ENCODE measurements around the gene DIO2. TPM values are rescaled to one million over a fixed set of nuclear protein-coding genes. Genes with fewer than 3 reads are reported as not detected.

Gene DIO2
- total RNA-seq, 1 experiment from 2014 or later, result 48.2 TPM

DNA sequence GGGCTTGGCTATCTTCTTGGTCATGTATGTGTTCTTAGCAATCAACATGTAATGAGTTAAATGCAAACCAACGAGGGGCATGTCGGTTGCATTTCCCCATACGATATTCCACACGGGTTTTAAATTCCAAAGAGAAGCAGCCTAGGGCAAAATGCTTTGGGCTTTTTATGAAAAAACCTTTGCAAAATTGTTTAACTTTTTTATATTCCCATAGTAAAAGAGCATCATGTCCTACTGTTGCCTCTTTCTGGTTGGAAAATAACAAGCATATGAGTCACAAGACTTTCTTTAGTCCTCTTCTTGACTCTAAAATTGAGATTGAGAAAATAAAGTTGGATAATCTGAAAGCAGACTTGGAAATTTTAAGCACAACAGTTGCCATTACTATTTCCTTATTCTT lies 3.8 kb upstream of the DIO2 start:
- H2AFZ ChIP-seq, result no peak overlapping the region
- no peak for TF ChIP-seq EZH2 (IDR thresholded peaks at IDR 0.05; ENCODE audit: low read depth)
- TF ChIP-seq, protein P1, sequence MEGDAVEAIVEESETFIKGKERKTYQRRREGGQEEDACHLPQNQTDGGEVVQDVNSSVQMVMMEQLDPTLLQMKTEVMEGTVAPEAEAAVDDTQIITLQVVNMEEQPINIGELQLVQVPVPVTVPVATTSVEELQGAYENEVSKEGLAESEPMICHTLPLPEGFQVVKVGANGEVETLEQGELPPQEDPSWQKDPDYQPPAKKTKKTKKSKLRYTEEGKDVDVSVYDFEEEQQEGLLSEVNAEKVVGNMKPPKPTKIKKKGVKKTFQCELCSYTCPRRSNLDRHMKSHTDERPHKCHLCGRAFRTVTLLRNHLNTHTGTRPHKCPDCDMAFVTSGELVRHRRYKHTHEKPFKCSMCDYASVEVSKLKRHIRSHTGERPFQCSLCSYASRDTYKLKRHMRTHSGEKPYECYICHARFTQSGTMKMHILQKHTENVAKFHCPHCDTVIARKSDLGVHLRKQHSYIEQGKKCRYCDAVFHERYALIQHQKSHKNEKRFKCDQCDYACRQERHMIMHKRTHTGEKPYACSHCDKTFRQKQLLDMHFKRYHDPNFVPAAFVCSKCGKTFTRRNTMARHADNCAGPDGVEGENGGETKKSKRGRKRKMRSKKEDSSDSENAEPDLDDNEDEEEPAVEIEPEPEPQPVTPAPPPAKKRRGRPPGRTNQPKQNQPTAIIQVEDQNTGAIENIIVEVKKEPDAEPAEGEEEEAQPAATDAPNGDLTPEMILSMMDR (conservative IDR thresholded peaks at IDR 0.05), result no peak
- no peaks in the 10 kb centered on the region for H3K36me3 ChIP-seq (ENCODE audit: low read depth)
- BruUV-seq (replicated peaks), result no TSS peak
- H3K27me3 ChIP-seq (ENCODE audit: insufficient read depth, low read depth), result no peaks in the 10 kb centered on the region
- DNase-seq, result no peak
- no peak overlapping the region for H3K4me2 ChIP-seq
- intact Hi-C loops (cut with micrococcal nuclease; ENCODE audit: unreplicated experiment), result loop anchor here (10.0 kb wide), 1 partner anchor 570 kb away; no protein-coding TSS in a partner anchor
- H3F3A ChIP-seq (ENCODE audit: insufficient read depth, low read depth), result peaks cover 3% of the 10 kb centered on the region; the same call in 1 of the 2 replicates
- no peaks in the 10 kb centered on the region for H3K4me1 ChIP-seq (replicated peaks; ENCODE audit: insufficient read depth)
- H3K9me2 ChIP-seq (ENCODE audit: insufficient read depth), result no peaks in the 10 kb centered on the region
- ChIA-PET POLR2A (ENCODE audit: unreplicated experiment) (no interaction called here), CTCF (interaction anchor here (0.6 kb wide), 1 partner anchor 174 kb away, joined by 11 read pairs; no protein-coding TSS in a partner anchor)
- H3K79me2 ChIP-seq (ENCODE audit: low read depth), result no peaks in the 10 kb centered on the region
- H3K4me3 ChIP-seq, result no peak overlapping the region
- H3K27ac ChIP-seq, result no peak overlapping the region
- H4K20me1 ChIP-seq (ENCODE audit: insufficient read depth), result no peaks in the 10 kb centered on the region
- H3K9me3 ChIP-seq (ENCODE audit: insufficient read depth, low read depth), result no peaks in the 10 kb centered on the region; the same call in 1 of the 2 replicates

GRCh38 chr14:80213602-80214001 lies 2.3 kb upstream of the DIO2 start:
- no TSS peak for BruUV-seq (replicated peaks)
- H3K79me2 ChIP-seq (ENCODE audit: low read depth), result no peaks in the 10 kb centered on the region
- no peak for TF ChIP-seq EZH2 (IDR thresholded peaks at IDR 0.05; ENCODE audit: low read depth)
- TF ChIP-seq, protein P1 (conservative IDR thresholded peaks at IDR 0.05), result peak; percentile 52
- no peak overlapping the region for H3K27ac ChIP-seq
- H3K9me3 ChIP-seq (ENCODE audit: insufficient read depth, low read depth), result no peaks in the 10 kb centered on the region; the same call in 1 of the 2 replicates
- no peaks in the 10 kb centered on the region for H3K36me3 ChIP-seq (ENCODE audit: low read depth)
- no peak overlapping the region for H3K4me2 ChIP-seq
- peak in 1 of 2 experiments; percentile 26 for DNase-seq
- no peaks in the 10 kb centered on the region for H4K20me1 ChIP-seq (ENCODE audit: insufficient read depth)
- H3K4me1 ChIP-seq (replicated peaks; ENCODE audit: insufficient read depth), result no peaks in the 10 kb centered on the region
- peaks cover 3% of the 10 kb centered on the region; the same call in 1 of the 2 replicates for H3F3A ChIP-seq (ENCODE audit: insufficient read depth, low read depth)
- no peaks in the 10 kb centered on the region for H3K27me3 ChIP-seq (ENCODE audit: insufficient read depth, low read depth)
- POLR2A ChIA-PET (ENCODE audit: unreplicated experiment), result interaction anchor here (0.7 kb wide), 1 partner anchor 649 kb away, joined by 4 read pairs; no protein-coding TSS in a partner anchor
- H3K9me2 ChIP-seq (ENCODE audit: insufficient read depth), result 0 out of 2 replicates have a peak, but pooled peaks cover 4% of the 10 kb centered on the region
- H3K4me3 ChIP-seq, result no peak overlapping the region
- intact Hi-C loops (cut with micrococcal nuclease; ENCODE audit: unreplicated experiment), result loop anchor here (1.0 to 10.0 kb wide), 8 partner anchors 156 to 636 kb away; no protein-coding TSS in a partner anchor
- H2AFZ ChIP-seq, result 0 out of 2 replicates have a peak overlapping the region, but pooled peaks have one; percentile 8
- CTCF ChIA-PET, result interaction anchor here (0.6 to 0.7 kb wide), 2 partner anchors 649 to 651 kb away, joined by 3 read pairs; no protein-coding TSS in a partner anchor

- DNase-seq, result peak in 1 of 2 experiments; percentile 41
- H2AFZ ChIP-seq, result no peak overlapping the region
- BruUV-seq (replicated peaks), result no TSS peak
- TF ChIP-seq, protein P1 (conservative IDR thresholded peaks at IDR 0.05), result no peak
- TF ChIP-seq EZH2 (IDR thresholded peaks at IDR 0.05; ENCODE audit: low read depth), result no peak
- no peaks in the 10 kb centered on the region for H3K4me1 ChIP-seq (replicated peaks; ENCODE audit: insufficient read depth)
- H3K79me2 ChIP-seq (ENCODE audit: low read depth), result no peaks in the 10 kb centered on the region
- H3F3A ChIP-seq (ENCODE audit: insufficient read depth, low read depth), result no peaks in the 10 kb centered on the region
- CTCF ChIA-PET, result interaction anchor here (0.6 to 1.1 kb wide), 5 partner anchors 64 to 573 kb away, joined by 3 read pairs; no protein-coding TSS in a partner anchor
- H3K9me3 ChIP-seq (ENCODE audit: insufficient read depth, low read depth), result peaks cover 3% of the 10 kb centered on the region
- H3K36me3 ChIP-seq (ENCODE audit: low read depth), result no peaks in the 10 kb centered on the region
- no peaks in the 10 kb centered on the region for H3K27me3 ChIP-seq (ENCODE audit: insufficient read depth, low read depth)
- H3K27ac ChIP-seq, result no peak overlapping the region
- no peaks in the 10 kb centered on the region for H4K20me1 ChIP-seq (ENCODE audit: insufficient read depth)
- intact Hi-C loops (cut with micrococcal nuclease; ENCODE audit: unreplicated experiment), result loop anchor here (2.0 to 10.0 kb wide), 6 partner anchors 155 to 573 kb away; no protein-coding TSS in a partner anchor
- POLR2A ChIA-PET (ENCODE audit: unreplicated experiment), result interaction anchor here (0.6 to 0.7 kb wide), 2 partner anchors 179 to 554 kb away, joined by 9 to 13 read pairs; no protein-coding TSS in a partner anchor
- H3K9me2 ChIP-seq (ENCODE audit: insufficient read depth), result 0 out of 2 replicates have a peak, but pooled peaks cover 4% of the 10 kb centered on the region
- no peak overlapping the region for H3K4me3 ChIP-seq
- peak overlapping the region; percentile 23; the same call in 1 of the 2 replicates for H3K4me2 ChIP-seq
Observed at GRCh38 chr14:80212023-80212397, 706 bp upstream of the DIO2 start.
